CD14-positive monocyte (primary cell): Measurements from ENCODE around the gene STK39. TPM values are rescaled to one million over a fixed set of nuclear protein-coding genes. Genes with fewer than 3 reads are reported as not detected.

ENCODE experiments used
- DNase-seq, 3 donors: peaks; one replicate each; pipeline ENCODE4 v3.0.0-alpha.2; 2011 to 2022
- H2AFZ ChIP-seq: 2 replicates; pipeline ENCODE4 v1.6.0; 2012; ENCODE audit warnings: mild to moderate bottlenecking, low read depth, low read length, inconsistent platforms; ENCODE audit not compliant: insufficient read depth, poor library complexity, severe bottlenecking
- H3K27ac ChIP-seq, 2 donors: 1 replicate in 1 of 2; 2 replicates in 1 of 2; pipeline ENCODE4 v1.5.1; 2012 to 2013; ENCODE audit warnings: low read length in 2 of 2, control low read depth in 1 of 2, inconsistent platforms in 1 of 2, low read depth in 1 of 2, mild to moderate bottlenecking in 1 of 2
- H3K27me3 ChIP-seq, 2 donors: one replicate each; pipeline versions ENCODE4 v1.6.0 to v1.6.1; 2011 to 2013; ENCODE audit warnings: low read length in 2 of 2; ENCODE audit not compliant: control insufficient read depth in 2 of 2, insufficient read depth in 2 of 2
- H3K36me3 ChIP-seq, 2 donors: replicated peaks in 1 of 2; 1 replicate in 1 of 2; 2 replicates in 1 of 2; pipeline versions ENCODE4 v1.5.1 to v1.6.1; 2012 to 2013; ENCODE audit warnings: low read length in 2 of 2, control low read depth in 1 of 2, inconsistent platforms in 1 of 2, mild to moderate bottlenecking in 1 of 2; ENCODE audit not compliant: insufficient read depth in 2 of 2, control insufficient read depth in 1 of 2
- H3K4me1 ChIP-seq, 2 donors: 1 replicate in 1 of 2; 2 replicates in 1 of 2; pipeline versions ENCODE4 v1.5.1 to v1.6.1; 2012 to 2013; ENCODE audit warnings: low read length in 2 of 2, control low read depth in 1 of 2, inconsistent platforms in 1 of 2, mild to moderate bottlenecking in 1 of 2, moderate library complexity in 1 of 2; ENCODE audit not compliant: insufficient read depth in 2 of 2, control insufficient read depth in 1 of 2
- H3K4me2 ChIP-seq: replicated peaks from 2 replicates; pipeline ENCODE3; 2012; ENCODE audit warnings: low read length, moderate library complexity, mild to moderate bottlenecking; ENCODE audit not compliant: poor library complexity, severe bottlenecking; ENCODE audit errors: extremely low read depth
- H3K4me3 ChIP-seq, 3 experiments: fragments of 200-600 bp in 1 of 3; sonication (generic) in 1 of 3; replicated peaks in 1 of 3; 1 replicate in 2 of 3; 2 replicates in 1 of 3; pipeline ENCODE4 v1.5.1; 2011 to 2013; ENCODE audit warnings: low read length in 3 of 3, mild to moderate bottlenecking in 3 of 3, control low read depth in 2 of 3, low read depth in 2 of 3, inconsistent platforms in 1 of 3, moderate library complexity in 1 of 3
- H3K79me2 ChIP-seq: 2 replicates; pipeline ENCODE4 v1.6.0; 2012; ENCODE audit warnings: mild to moderate bottlenecking, control low read depth, inconsistent platforms, low read length, moderate library complexity; ENCODE audit not compliant: insufficient read depth
- H3K9ac ChIP-seq: 2 replicates; pipeline ENCODE4 v1.6.0; 2017; ENCODE audit warnings: low read length, mild to moderate bottlenecking; ENCODE audit not compliant: insufficient read depth, poor library complexity, severe bottlenecking
- H3K9me3 ChIP-seq, 2 donors: replicated peaks in 1 of 2; 1 replicate in 1 of 2; 2 replicates in 1 of 2; pipeline versions ENCODE4 v1.5.1 to v1.6.1; 2012 to 2013; ENCODE audit warnings: low read length in 2 of 2, control low read depth in 1 of 2; ENCODE audit not compliant: control insufficient read depth in 1 of 2, insufficient read depth in 1 of 2
- H4K20me1 ChIP-seq: 2 replicates; pipeline ENCODE4 v1.6.0; 2012; ENCODE audit warnings: mild to moderate bottlenecking, low read length, control low read depth, moderate library complexity; ENCODE audit not compliant: insufficient read depth
- H3K27ac Mint-ChIP-seq, 7 donors: one replicate each; pipeline ENCODE4 v1.8.0; 2020; ENCODE audit warnings: mild to moderate bottlenecking in 7 of 7, mixed read lengths in 7 of 7, moderate library complexity in 6 of 7, inconsistent platforms in 2 of 7
- H3K27me3 Mint-ChIP-seq, 3 donors: one replicate each; pipeline ENCODE4 v1.8.0; 2021 to 2022; ENCODE audit warnings: low read depth in 3 of 3, mild to moderate bottlenecking in 3 of 3, mixed read lengths in 3 of 3, moderate library complexity in 3 of 3, inconsistent platforms in 1 of 3
- H3K36me3 Mint-ChIP-seq, 2 donors: one replicate each; pipeline ENCODE4 v1.8.0; 2020; ENCODE audit warnings: mixed read lengths in 2 of 2, inconsistent platforms in 1 of 2, mild to moderate bottlenecking in 1 of 2
- H3K4me1 Mint-ChIP-seq: one replicate; pipeline ENCODE4 v1.8.0; 2020; ENCODE audit warnings: mild to moderate bottlenecking, mixed read lengths
- H3K4me3 Mint-ChIP-seq, 2 donors: one replicate each; pipeline ENCODE4 v1.8.0; 2020; ENCODE audit warnings: mild to moderate bottlenecking in 2 of 2, mixed read lengths in 2 of 2, moderate library complexity in 1 of 2
- H3K9me3 Mint-ChIP-seq, 7 donors: one replicate each; pipeline ENCODE4 v1.8.0; 2020 to 2022; ENCODE audit warnings: mixed read lengths in 7 of 7, mild to moderate bottlenecking in 6 of 7, moderate library complexity in 6 of 7, inconsistent platforms in 2 of 7
- WGBS: methylation state at CpG from one replicate; pipeline ENCODE4 v1.1.5; 2013; ENCODE audit warnings: missing lambda C conversion rate; ENCODE audit not compliant: insufficient coverage; 5-methylcytosine and 5-hydroxymethylcytosine counted together
- intact Hi-C, 2 donors: fragments of 100-400 bp; cut with micrococcal nuclease; formaldehyde crosslinking; loops; one replicate each; pipeline versions ENCODE4 v1.15.0 to v1.15.1; 2023
- polyA plus RNA-seq, 3 donors: library from polyadenylated mRNA; depleted of rRNA in 1 of 3; unstranded in 2 of 3; stranded (reverse) in 1 of 3; fragments of 300-500 nt in 2 of 3; fragments of >200 nt in 1 of 3; fragmentation: Illumina TruSeq in 2 of 3; gene quantifications; 1 replicate in 2 of 3; 2 replicates in 1 of 3; pipeline ENCODE4 v1.2.3, GENCODE V29; 2012 to 2021
- TF ChIP-seq, protein P1 (sequence below): fragments of 200-600 bp; IDR thresholded peaks from one replicate; pipeline ENCODE4 v1.8.0; 2022; ENCODE audit warnings: antibody characterized with exemption, mild to moderate bottlenecking

Gene STK39
- polyA plus RNA-seq, 3 donors = 1.2 to 2.7 (median 2.6) TPM

DNA sequence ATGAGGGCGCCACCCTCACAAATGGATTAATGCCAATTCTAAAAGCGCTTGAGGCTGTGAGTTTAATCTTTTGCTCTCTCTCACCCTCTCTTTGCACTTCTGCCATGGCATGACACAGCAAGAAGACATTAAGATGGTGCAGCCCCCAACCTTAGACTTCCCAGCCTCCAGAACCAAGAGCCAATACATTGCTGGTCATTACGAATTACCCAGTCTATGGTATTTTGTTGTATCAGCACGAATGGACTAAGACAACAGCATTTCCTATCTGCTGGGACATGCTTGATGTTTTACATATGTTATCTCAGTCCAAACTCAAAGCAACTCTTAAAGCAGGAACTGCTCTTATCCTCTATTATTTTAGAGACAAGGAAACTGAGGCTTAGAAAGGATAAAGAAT is 222.9 kb downstream of the STK39 start:
- 100% methylated on average over 2 of the region's 4 CpGs for WGBS
- TF ChIP-seq, protein P1, sequence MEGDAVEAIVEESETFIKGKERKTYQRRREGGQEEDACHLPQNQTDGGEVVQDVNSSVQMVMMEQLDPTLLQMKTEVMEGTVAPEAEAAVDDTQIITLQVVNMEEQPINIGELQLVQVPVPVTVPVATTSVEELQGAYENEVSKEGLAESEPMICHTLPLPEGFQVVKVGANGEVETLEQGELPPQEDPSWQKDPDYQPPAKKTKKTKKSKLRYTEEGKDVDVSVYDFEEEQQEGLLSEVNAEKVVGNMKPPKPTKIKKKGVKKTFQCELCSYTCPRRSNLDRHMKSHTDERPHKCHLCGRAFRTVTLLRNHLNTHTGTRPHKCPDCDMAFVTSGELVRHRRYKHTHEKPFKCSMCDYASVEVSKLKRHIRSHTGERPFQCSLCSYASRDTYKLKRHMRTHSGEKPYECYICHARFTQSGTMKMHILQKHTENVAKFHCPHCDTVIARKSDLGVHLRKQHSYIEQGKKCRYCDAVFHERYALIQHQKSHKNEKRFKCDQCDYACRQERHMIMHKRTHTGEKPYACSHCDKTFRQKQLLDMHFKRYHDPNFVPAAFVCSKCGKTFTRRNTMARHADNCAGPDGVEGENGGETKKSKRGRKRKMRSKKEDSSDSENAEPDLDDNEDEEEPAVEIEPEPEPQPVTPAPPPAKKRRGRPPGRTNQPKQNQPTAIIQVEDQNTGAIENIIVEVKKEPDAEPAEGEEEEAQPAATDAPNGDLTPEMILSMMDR = no peak
- Histone ChIP-seq H3K79me2 (no peaks in the 10 kb centered on the region), H2AFZ (no peak overlapping the region), H3K4me3 (no peak overlapping the region), H3K27me3 (no peaks in the 10 kb centered on the region), H3K9me3 (no peaks in the 10 kb centered on the region), H3K36me3 (peaks cover 0 to 13% of the 10 kb centered on the region in 2 donors), H3K27ac (no peak overlapping the region), H4K20me1 (no peaks in the 10 kb centered on the region), H3K4me2 (no peak overlapping the region), H3K9ac (no peak overlapping the region), H3K4me1 (peaks cover 5 to 11% of the 10 kb centered on the region in 2 donors)
- intact Hi-C loops = no loop called here
- Mint-ChIP-seq H3K4me3 (no peak overlapping the region), H3K27me3 (no peaks in the 10 kb centered on the region), H3K4me1 (peaks cover 18% of the 10 kb centered on the region), H3K36me3 (peaks cover 16 to 24% of the 10 kb centered on the region in 2 donors), H3K27ac (peak overlapping the region in 1 of 7 donors; percentile 11), H3K9me3 (no peaks in the 10 kb centered on the region)
- no peak for DNase-seq

DNA sequence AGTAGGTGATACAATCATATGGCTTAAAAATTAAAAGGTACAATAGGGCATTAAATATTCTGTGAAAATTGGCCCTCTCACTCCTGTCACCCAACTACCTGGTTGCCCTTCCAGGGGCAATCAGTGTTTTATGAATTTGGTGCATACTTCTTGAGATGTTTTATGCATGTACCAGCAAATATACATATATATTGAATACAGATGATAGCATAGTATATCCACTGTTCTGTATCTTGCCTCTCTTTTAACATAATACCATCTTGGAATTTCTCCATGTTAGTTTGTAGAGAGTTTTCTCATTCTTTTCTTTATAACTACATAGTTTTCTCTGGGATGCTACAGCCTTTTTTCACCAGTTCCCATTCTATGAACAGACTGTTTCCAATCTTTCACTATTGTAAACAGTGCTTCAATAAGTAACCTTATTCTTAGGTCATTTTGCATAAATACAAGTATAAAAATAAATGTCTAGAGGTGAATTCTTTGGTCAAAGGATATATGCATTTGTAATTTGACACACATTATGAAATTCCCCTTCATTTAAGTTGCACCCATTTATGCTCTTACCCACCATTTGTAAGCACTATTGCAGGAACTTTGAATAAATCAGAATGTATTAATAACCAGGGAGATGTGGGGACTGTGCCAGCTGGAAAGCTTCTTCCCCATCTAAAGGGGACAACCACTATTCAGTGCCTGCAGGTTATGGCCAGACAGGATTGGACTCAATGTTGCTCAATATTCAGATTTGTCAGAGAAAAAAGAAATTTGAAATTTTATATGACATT is 225.4 kb downstream of the STK39 start:
- no peaks in the 10 kb centered on the region for H3K9me3 Mint-ChIP-seq
- DNase-seq = no peak
- Histone ChIP-seq H3K4me1 (peaks cover 5 to 11% of the 10 kb centered on the region in 2 donors), H3K4me3 (no peak overlapping the region), H3K4me2 (no peak overlapping the region), H3K36me3 (peaks cover 0 to 15% of the 10 kb centered on the region in 2 donors), H3K27me3 (no peaks in the 10 kb centered on the region), H3K79me2 (no peaks in the 10 kb centered on the region), H2AFZ (no peak overlapping the region), H3K9ac (no peak overlapping the region), H3K9me3 (no peaks in the 10 kb centered on the region), H4K20me1 (no peaks in the 10 kb centered on the region), H3K27ac (no peak overlapping the region)
- H3K4me3 Mint-ChIP-seq = no peak overlapping the region
- TF ChIP-seq, protein P1 = no peak
- H3K27ac Mint-ChIP-seq = no peak overlapping the region
- peaks cover 16 to 19% of the 10 kb centered on the region in 2 donors for H3K36me3 Mint-ChIP-seq
- intact Hi-C loops = no loop called here
- H3K4me1 Mint-ChIP-seq = peaks cover 13% of the 10 kb centered on the region
- no peaks in the 10 kb centered on the region for H3K27me3 Mint-ChIP-seq
